Right lobe of liver (tissue), 4 donors: ENCODE results near the gene PXT1.

ENCODE experiments used
- CTCF ChIP-seq, 4 donors: fragments of 200-600 bp in 3 of 4; fragments of 450-650 bp in 1 of 4; IDR thresholded peaks; one replicate each; pipeline versions ENCODE4 v1.5.1 to v1.8.0; 2016 to 2022; ENCODE audit warnings: antibody characterized with exemption in 4 of 4, mild to moderate bottlenecking in 2 of 4
- POLR2A ChIP-seq: fragments of 450-650 bp; IDR thresholded peaks from one replicate; pipeline ENCODE4 v1.6.1; 2017; ENCODE audit warnings: antibody characterized with exemption, mild to moderate bottlenecking
- donor health status: DM: no; HTN: no; CAD: no.
- donor health status: DM: no; HTN: no; CAD: no.
- donor health status: DM: no; HTN: yes; CAD: no.

GRCh38 chr6:36368921-36369865 lies 73.5 kb downstream of the PXT1 start:
- TF ChIP-seq CTCF (IDR thresholded peaks at IDR 0.05) (no peak), POLR2A (no peak)
